Neuronal stem cell (in vitro differentiated cells): ENCODE results near the gene SPINK4.

Experiments
- DNase-seq: peaks from one replicate; pipeline ENCODE4 v3.0.0-alpha.2; 2013; ENCODE audit warnings: low spot score
- H2AFZ ChIP-seq: one replicate; pipeline ENCODE4 v1.6.1; 2013; ENCODE audit warnings: mild to moderate bottlenecking, low read length, inconsistent platforms
- H2AK5ac ChIP-seq: 2 replicates; pipeline ENCODE4 v1.6.1; 2013; ENCODE audit warnings: low read depth, mild to moderate bottlenecking, inconsistent platforms, low read length, moderate library complexity, mixed read lengths
- H2BK120ac ChIP-seq: 2 replicates; pipeline ENCODE4 v1.6.1; 2013; ENCODE audit warnings: low read depth, mild to moderate bottlenecking, inconsistent platforms, low read length, moderate library complexity, mixed read lengths
- H2BK12ac ChIP-seq: one replicate; pipeline ENCODE4 v1.6.1; 2013; ENCODE audit warnings: low read length, inconsistent platforms
- H2BK15ac ChIP-seq: 2 replicates; pipeline ENCODE4 v1.6.1; 2013; ENCODE audit warnings: mild to moderate bottlenecking, low read length, inconsistent platforms, mixed read lengths
- H2BK5ac ChIP-seq: one replicate; pipeline ENCODE4 v1.6.1; 2013; ENCODE audit warnings: inconsistent platforms, mild to moderate bottlenecking, low read length, moderate library complexity
- H3K14ac ChIP-seq: one replicate; pipeline ENCODE4 v1.6.1; 2013; ENCODE audit warnings: low read length, inconsistent platforms
- H3K18ac ChIP-seq: 2 replicates; pipeline ENCODE4 v1.6.1; 2013; ENCODE audit warnings: low read length, inconsistent platforms
- H3K23ac ChIP-seq: 2 replicates; pipeline ENCODE4 v1.6.1; 2013; ENCODE audit warnings: low read depth, mild to moderate bottlenecking, mixed read lengths, low read length, inconsistent platforms; ENCODE audit not compliant: poor library complexity
- H3K27ac ChIP-seq: replicated peaks from 3 replicates; pipeline ENCODE4 v1.5.1; 2013; ENCODE audit warnings: low read length, inconsistent platforms
- H3K27me3 ChIP-seq, 3 experiments: 2 replicates each; pipeline ENCODE4 v1.6.1; 2013; ENCODE audit warnings: low read length in 3 of 3, mild to moderate bottlenecking in 2 of 3, inconsistent platforms in 1 of 3, low read depth in 1 of 3, mixed read lengths in 1 of 3, moderate library complexity in 1 of 3; ENCODE audit not compliant: control insufficient read depth in 3 of 3, insufficient read depth in 3 of 3
- H3K36me3 ChIP-seq, 2 donors: replicated peaks in 1 of 2; 2 replicates each; pipeline ENCODE4 v1.6.1; 2013; ENCODE audit warnings: low read length in 2 of 2; ENCODE audit not compliant: control insufficient read depth in 2 of 2, insufficient read depth in 2 of 2
- H3K4ac ChIP-seq: 2 replicates; pipeline ENCODE4 v1.6.1; 2013; ENCODE audit warnings: inconsistent platforms, mild to moderate bottlenecking, low read length, moderate library complexity
- H3K4me1 ChIP-seq, 2 donors: 1 replicate in 1 of 2; 2 replicates in 1 of 2; pipeline ENCODE4 v1.6.1; 2013; ENCODE audit warnings: low read length in 2 of 2, low read depth in 1 of 2; ENCODE audit not compliant: control insufficient read depth in 2 of 2, insufficient read depth in 1 of 2
- H3K4me2 ChIP-seq: one replicate; pipeline ENCODE4 v1.6.1; 2013; ENCODE audit warnings: mild to moderate bottlenecking, low read length, inconsistent platforms; ENCODE audit not compliant: insufficient read depth, poor library complexity, severe bottlenecking
- H3K4me3 ChIP-seq, 2 donors: 2 replicates each; pipeline ENCODE4 v1.5.1; 2013; ENCODE audit warnings: low read length in 2 of 2, mild to moderate bottlenecking in 2 of 2, inconsistent platforms in 1 of 2, moderate library complexity in 1 of 2
- H3K79me1 ChIP-seq: one replicate; pipeline ENCODE4 v1.6.1; 2013; ENCODE audit warnings: low read depth, mild to moderate bottlenecking, inconsistent platforms, low read length, moderate library complexity
- H3K9ac ChIP-seq: one replicate; pipeline ENCODE4 v1.6.1; 2013; ENCODE audit warnings: mild to moderate bottlenecking, low read depth, low read length, inconsistent platforms; ENCODE audit not compliant: poor library complexity
- H3K9me3 ChIP-seq, 2 donors: replicated peaks in 1 of 2; 2 replicates each; pipeline versions ENCODE3 to v1.6.1; 2013; ENCODE audit warnings: low read length in 2 of 2, mild to moderate bottlenecking in 2 of 2, inconsistent platforms in 1 of 2, low read depth in 1 of 2, mixed read lengths in 1 of 2, moderate library complexity in 1 of 2; ENCODE audit not compliant: control insufficient read depth in 2 of 2, insufficient read depth in 1 of 2
- H4K8ac ChIP-seq: one replicate; pipeline ENCODE4 v1.6.1; 2013; ENCODE audit warnings: low read depth, mild to moderate bottlenecking, inconsistent platforms, low read length, moderate library complexity
- H4K91ac ChIP-seq: one replicate; pipeline ENCODE4 v1.6.1; 2013; ENCODE audit warnings: low read length, low read depth, mild to moderate bottlenecking, inconsistent platforms; ENCODE audit not compliant: poor library complexity
- WGBS, 2 donors: extraction: QIAGEN DNeasy Blood & Tissue Kit; methylation state at CpG; one replicate each; pipeline ENCODE4 v1.1.7; 2013; ENCODE audit warnings: missing lambda C conversion rate in 2 of 2, mixed read lengths in 1 of 2; ENCODE audit not compliant: insufficient read length in 2 of 2, insufficient replicate concordance in 1 of 2; ENCODE audit errors: extremely low coverage in 2 of 2; 5-methylcytosine and 5-hydroxymethylcytosine counted together

The SPINK4 gene

DNA sequence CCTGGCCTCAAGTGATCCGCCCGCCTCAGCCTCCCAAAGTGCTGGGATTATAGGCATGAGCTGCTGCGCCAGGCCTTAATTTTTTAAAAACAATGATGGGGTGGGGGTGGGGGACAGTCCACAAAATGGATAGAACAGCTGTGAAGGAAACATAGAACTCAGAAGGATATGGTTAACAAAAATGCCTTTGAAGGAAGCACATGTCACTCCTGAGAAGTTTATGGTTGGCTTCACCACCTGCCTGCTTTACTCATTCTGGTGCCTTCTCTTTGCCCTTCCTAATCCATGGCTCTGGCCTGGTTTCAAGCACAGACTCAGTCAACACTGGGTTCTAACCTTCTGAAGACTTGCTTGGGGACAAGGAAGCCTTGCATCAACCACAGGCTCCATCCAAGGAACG, 14.2 kb downstream of the SPINK4 start:
- H3K23ac ChIP-seq: no peak overlapping the region

DNA sequence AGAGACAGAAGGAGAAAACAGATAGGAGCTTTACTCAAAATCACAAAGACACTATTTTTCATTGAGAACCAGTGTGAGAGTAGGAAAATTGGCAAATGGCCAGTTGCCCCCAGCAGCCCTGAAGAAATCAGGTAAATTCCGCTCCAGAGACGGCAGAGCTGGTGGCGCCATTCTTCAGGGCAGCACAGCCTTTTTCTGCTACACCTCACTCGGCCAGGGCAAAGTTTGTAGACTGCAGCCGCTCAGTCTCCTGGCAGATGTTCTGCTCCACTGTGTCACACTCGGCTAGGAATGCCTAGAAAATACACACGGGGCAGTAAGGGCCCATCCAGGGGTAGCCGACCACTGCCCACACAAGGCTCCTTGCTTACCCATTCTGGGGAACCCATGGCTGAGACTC, 15.0 kb downstream of the SPINK4 start:
- Histone ChIP-seq H3K27ac (no peak overlapping the region), H4K91ac (no peak overlapping the region), H4K8ac (no peak overlapping the region), H3K27me3 (no peaks in the 10 kb centered on the region), H3K79me1 (no peaks in the 10 kb centered on the region), H2AK5ac (no peak overlapping the region), H2BK15ac (no peak overlapping the region), H3K36me3 (peaks cover 40 to 86% of the 10 kb centered on the region in 2 donors), H3K9me3 (no peaks in the 10 kb centered on the region), H3K14ac (no peak overlapping the region), H3K18ac (no peak overlapping the region), H3K4me1 (no peaks in the 10 kb centered on the region), H2BK5ac (no peak overlapping the region), H3K4me3 (no peak overlapping the region), H2BK120ac (no peak overlapping the region), H3K23ac (no peak overlapping the region), H2BK12ac (no peak overlapping the region), H3K4me2 (no peak overlapping the region), H3K4ac (no peak overlapping the region), H2AFZ (no peak overlapping the region), H3K9ac (no peak overlapping the region)
- no peak for DNase-seq
- no CpG with 5 or more reads among the region's 8 CpGs for WGBS, 2 donors

More for the DNA sequence above, 14.2 kb downstream of the SPINK4 start:
- Histone ChIP-seq H2BK5ac (no peak overlapping the region), H3K9me3 (no peaks in the 10 kb centered on the region), H3K36me3 (peaks cover 37 to 83% of the 10 kb centered on the region in 2 donors), H2AK5ac (no peak overlapping the region), H2BK12ac (no peak overlapping the region), H3K14ac (no peak overlapping the region), H3K4ac (no peak overlapping the region), H4K91ac (no peak overlapping the region), H3K18ac (no peak overlapping the region), H3K9ac (no peak overlapping the region), H3K27me3 (no peaks in the 10 kb centered on the region), H3K79me1 (no peaks in the 10 kb centered on the region), H3K4me2 (no peak overlapping the region), H2AFZ (no peak overlapping the region), H3K4me3 (no peak overlapping the region), H2BK120ac (no peak overlapping the region), H3K27ac (no peak overlapping the region), H2BK15ac (no peak overlapping the region), H4K8ac (no peak overlapping the region), H3K4me1 (no peaks in the 10 kb centered on the region)
- WGBS, 2 donors: no CpG with 5 or more reads among the region's 4 CpGs
- DNase-seq: no peak

DNA sequence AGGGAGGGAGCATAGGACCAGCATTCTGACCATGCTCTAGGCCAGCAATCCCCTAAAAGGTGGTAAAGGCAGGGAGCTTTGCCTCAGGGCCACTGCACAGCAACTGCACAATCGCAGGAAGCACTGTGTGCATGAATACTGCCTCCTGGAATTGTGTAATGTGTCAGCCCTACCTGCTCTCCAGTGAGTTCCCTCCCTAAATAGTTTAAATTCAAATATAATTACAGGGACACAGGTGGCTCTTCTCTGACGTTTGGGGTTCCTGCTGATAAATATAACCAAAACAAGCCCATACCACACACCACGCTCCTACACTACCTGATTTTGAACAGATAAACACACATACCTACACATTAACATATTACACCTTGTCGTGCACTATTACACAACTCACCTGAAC, 15.5 kb downstream of the SPINK4 start:
- Histone ChIP-seq H2BK120ac (no peak overlapping the region), H3K79me1 (no peaks in the 10 kb centered on the region), H3K23ac (no peak overlapping the region), H3K9me3 (no peaks in the 10 kb centered on the region), H3K36me3 (peaks cover 43 to 86% of the 10 kb centered on the region in 2 donors), H3K4me3 (no peak overlapping the region), H3K27ac (no peak overlapping the region), H3K4me1 (no peaks in the 10 kb centered on the region), H3K14ac (no peak overlapping the region), H4K8ac (no peak overlapping the region), H4K91ac (no peak overlapping the region), H3K4me2 (no peak overlapping the region), H3K4ac (no peak overlapping the region), H2BK15ac (no peak overlapping the region), H3K9ac (no peak overlapping the region), H3K27me3 (no peaks in the 10 kb centered on the region), H2AK5ac (no peak overlapping the region), H2AFZ (no peak overlapping the region), H2BK5ac (no peak overlapping the region), H3K18ac (no peak overlapping the region), H2BK12ac (no peak overlapping the region)
- 100% methylated on average over 1 of the region's 4 CpGs for WGBS, 2 donors
- DNase-seq: no peak

DNA sequence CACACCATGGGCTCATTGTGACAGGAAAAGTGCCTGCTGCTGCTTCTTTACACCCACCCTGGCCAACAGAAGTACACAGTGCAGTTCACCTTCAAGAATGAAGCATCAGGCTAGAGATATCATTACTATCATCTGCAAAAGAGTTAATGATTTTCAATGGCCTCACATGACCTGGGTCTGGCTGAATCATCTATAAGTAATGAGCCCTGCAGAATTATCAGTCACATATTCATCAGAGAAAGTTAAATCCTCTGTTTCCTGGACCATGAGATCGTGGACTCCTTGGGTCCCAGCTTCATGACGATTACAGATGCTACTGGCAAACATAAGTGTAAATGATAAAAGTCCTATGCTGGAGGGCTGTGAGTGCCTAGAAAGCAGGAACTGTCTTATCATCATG, 16.3 kb downstream of the SPINK4 start:
- no peak overlapping the region for H4K91ac ChIP-seq
- H2AFZ ChIP-seq: no peak overlapping the region
- no CpG with 5 or more reads among the region's 2 CpGs for WGBS, 2 donors
- H3K18ac ChIP-seq: no peak overlapping the region
- no peak overlapping the region for H2BK5ac ChIP-seq
- no peak overlapping the region for H3K9ac ChIP-seq
- no peak overlapping the region for H2AK5ac ChIP-seq
- no peak overlapping the region for H3K23ac ChIP-seq
- H3K27me3 ChIP-seq: no peaks in the 10 kb centered on the region
- DNase-seq: no peak
- no peaks in the 10 kb centered on the region for H3K9me3 ChIP-seq
- no peak overlapping the region for H3K4me2 ChIP-seq
- no peak overlapping the region for H3K4ac ChIP-seq
- no peak overlapping the region for H2BK15ac ChIP-seq
- H2BK120ac ChIP-seq: no peak overlapping the region
- peaks cover 43 to 91% of the 10 kb centered on the region in 2 donors for H3K36me3 ChIP-seq
- no peak overlapping the region for H4K8ac ChIP-seq
- no peak overlapping the region for H2BK12ac ChIP-seq
- no peak overlapping the region for H3K4me3 ChIP-seq
- no peak overlapping the region for H3K14ac ChIP-seq
- H3K79me1 ChIP-seq: no peaks in the 10 kb centered on the region
- H3K27ac ChIP-seq: no peak overlapping the region
- no peaks in the 10 kb centered on the region for H3K4me1 ChIP-seq
